ENCODE data around the gene GIPC3. TPM values are rescaled to one million over a fixed set of nuclear protein-coding genes. Genes with fewer than 3 reads are reported as not detected.
A peak's percentile ranks its signal among the peaks of the same experiment; 100 is the strongest.

GIPC3 gene
- total RNA-seq, 1 donor: under 0.01 TPM

GRCh38 chr19:3590991-3591659 is 5.8 kb downstream of the GIPC3 start:
- no peak overlapping the region for H3K27ac ChIP-seq (ENCODE audit: low read depth, low read length)
- no peak overlapping the region for H2AFZ ChIP-seq (ENCODE audit: low read length)
- peaks cover 13% of the 10 kb centered on the region for H3K27me3 ChIP-seq (ENCODE audit: insufficient read depth, low read length)
- no peaks in the 10 kb centered on the region for H3K79me2 ChIP-seq (ENCODE audit: insufficient read depth, low read length)
- H3K4me3 ChIP-seq (ENCODE audit: insufficient read depth, low read length): no peak overlapping the region
- H3K4me1 ChIP-seq (ENCODE audit: insufficient read depth, low read length): no peaks in the 10 kb centered on the region
- H3K9me3 ChIP-seq (ENCODE audit: low read depth, low read length): no peaks in the 10 kb centered on the region
- H4K20me1 ChIP-seq (ENCODE audit: insufficient read depth, low read length): no peaks in the 10 kb centered on the region
- DNase-seq (ENCODE audit: insufficient read length, low spot score, missing footprints): peak; percentile 87
- no peaks in the 10 kb centered on the region for H3K36me3 ChIP-seq (ENCODE audit: insufficient read depth, low read length)
- no peak overlapping the region for H3K4me2 ChIP-seq (ENCODE audit: insufficient read depth, low read length)
- TF ChIP-seq CTCF (IDR thresholded peaks at IDR 0.05; ENCODE audit: extremely low read depth, low read depth, low read length): no peak

GRCh38 chr19:3591876-3592613 is 6.8 kb downstream of the GIPC3 start:
- H3K4me2 ChIP-seq (ENCODE audit: insufficient read depth, low read length): no peak overlapping the region
- peaks cover 5% of the 10 kb centered on the region for H3K27me3 ChIP-seq (ENCODE audit: insufficient read depth, low read length)
- H3K36me3 ChIP-seq (ENCODE audit: insufficient read depth, low read length): no peaks in the 10 kb centered on the region
- TF ChIP-seq CTCF (IDR thresholded peaks at IDR 0.05; ENCODE audit: extremely low read depth, low read depth, low read length): no peak
- no peaks in the 10 kb centered on the region for H3K79me2 ChIP-seq (ENCODE audit: insufficient read depth, low read length)
- H4K20me1 ChIP-seq (ENCODE audit: insufficient read depth, low read length): no peaks in the 10 kb centered on the region
- no peaks in the 10 kb centered on the region for H3K9me3 ChIP-seq (ENCODE audit: low read depth, low read length)
- no peak overlapping the region for H3K4me3 ChIP-seq (ENCODE audit: insufficient read depth, low read length)
- no peak overlapping the region for H2AFZ ChIP-seq (ENCODE audit: low read length)
- DNase-seq (ENCODE audit: insufficient read length, low spot score, missing footprints): peak; percentile 70
- no peak overlapping the region for H3K27ac ChIP-seq (ENCODE audit: low read depth, low read length)
- H3K4me1 ChIP-seq (ENCODE audit: insufficient read depth, low read length): no peaks in the 10 kb centered on the region

GRCh38 chr19:3593156-3593555 is 7.9 kb downstream of the GIPC3 start:
- Histone ChIP-seq H3K9me3 (ENCODE audit: low read depth, low read length) (no peaks in the 10 kb centered on the region), H3K36me3 (ENCODE audit: insufficient read depth, low read length) (no peaks in the 10 kb centered on the region), H3K27me3 (ENCODE audit: insufficient read depth, low read length) (peaks cover 3% of the 10 kb centered on the region), H2AFZ (ENCODE audit: low read length) (no peak overlapping the region), H4K20me1 (ENCODE audit: insufficient read depth, low read length) (no peaks in the 10 kb centered on the region), H3K79me2 (ENCODE audit: insufficient read depth, low read length) (no peaks in the 10 kb centered on the region), H3K4me3 (ENCODE audit: insufficient read depth, low read length) (no peak overlapping the region), H3K4me1 (ENCODE audit: insufficient read depth, low read length) (no peaks in the 10 kb centered on the region), H3K27ac (ENCODE audit: low read depth, low read length) (no peak overlapping the region), H3K4me2 (ENCODE audit: insufficient read depth, low read length) (no peak overlapping the region)
- no peak for TF ChIP-seq CTCF (IDR thresholded peaks at IDR 0.05; ENCODE audit: extremely low read depth, low read depth, low read length)
- peak; percentile 27 for DNase-seq (ENCODE audit: insufficient read length, low spot score, missing footprints)

- H3K4me3 ChIP-seq (ENCODE audit: insufficient read depth, low read length): no peak overlapping the region
- no peaks in the 10 kb centered on the region for H3K9me3 ChIP-seq (ENCODE audit: low read depth, low read length)
- no peak for DNase-seq (ENCODE audit: insufficient read length, low spot score, missing footprints)
- no peak overlapping the region for H3K27ac ChIP-seq (ENCODE audit: low read depth, low read length)
- no peaks in the 10 kb centered on the region for H3K79me2 ChIP-seq (ENCODE audit: insufficient read depth, low read length)
- H2AFZ ChIP-seq (ENCODE audit: low read length): no peak overlapping the region
- no peak overlapping the region for H3K4me2 ChIP-seq (ENCODE audit: insufficient read depth, low read length)
- H3K4me1 ChIP-seq (ENCODE audit: insufficient read depth, low read length): no peaks in the 10 kb centered on the region
- H3K27me3 ChIP-seq (ENCODE audit: insufficient read depth, low read length): peaks cover 3% of the 10 kb centered on the region
- no peaks in the 10 kb centered on the region for H3K36me3 ChIP-seq (ENCODE audit: insufficient read depth, low read length)
- no peak for TF ChIP-seq CTCF (IDR thresholded peaks at IDR 0.05; ENCODE audit: extremely low read depth, low read depth, low read length)
- no peaks in the 10 kb centered on the region for H4K20me1 ChIP-seq (ENCODE audit: insufficient read depth, low read length)
These were observed 10.3 kb downstream of the GIPC3 start for GRCh38 chr19:3595521-3596061.
